ENCODE data around the gene NRXN3. TPM values are rescaled to one million over a fixed set of nuclear protein-coding genes. Genes with fewer than 3 reads are reported as not detected.

The NRXN3 gene
- total RNA-seq, 1 donor from 2014 or later: 18.0 TPM

DNA sequence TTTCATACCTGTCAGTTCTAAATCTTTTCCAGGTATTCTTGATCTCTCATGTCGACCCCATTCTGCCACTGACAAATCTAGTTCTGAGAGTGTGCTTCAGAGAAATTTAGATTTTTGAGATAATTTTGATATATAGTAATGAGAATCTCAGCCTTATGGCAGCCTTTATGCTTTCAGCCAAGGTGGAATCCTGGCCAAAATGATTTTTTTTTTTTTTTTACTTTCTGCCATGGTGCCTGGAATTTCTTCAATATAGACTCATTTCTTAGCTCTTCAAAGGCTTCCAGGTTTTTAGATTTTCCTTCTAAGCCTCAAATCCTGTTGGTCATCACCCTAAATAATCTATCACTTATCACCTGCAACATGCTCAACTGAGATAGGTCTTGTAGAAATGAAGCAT is 926.6 kb downstream of the NRXN3 start:
- Histone ChIP-seq H3K4me1 (ENCODE audit: insufficient read depth, low read length) (no peaks in the 10 kb centered on the region), H3K79me2 (ENCODE audit: insufficient read depth, low read length) (no peaks in the 10 kb centered on the region), H3K27ac (ENCODE audit: low read depth, low read length) (no peak overlapping the region), H3K9me3 (ENCODE audit: insufficient read depth, low read depth, low read length) (no peaks in the 10 kb centered on the region), H4K20me1 (ENCODE audit: insufficient read depth, low read length) (no peaks in the 10 kb centered on the region), H3K4me2 (ENCODE audit: low read length) (no peak overlapping the region), H3K36me3 (ENCODE audit: insufficient read depth, low read length) (no peaks in the 10 kb centered on the region), H2AFZ (ENCODE audit: low read depth, low read length) (no peak overlapping the region), H3K9ac (ENCODE audit: low read length) (no peak overlapping the region), H3K27me3 (ENCODE audit: insufficient read depth, low read length) (no peaks in the 10 kb centered on the region), H3K4me3 (ENCODE audit: insufficient read depth, low read depth, low read length) (no peak overlapping the region)
- Mint-ChIP-seq H3K4me3 (ENCODE audit: unreplicated experiment) (no peak overlapping the region), H3K27ac (ENCODE audit: unreplicated experiment) (no peak overlapping the region), H3K9me3 (ENCODE audit: unreplicated experiment) (no peaks in the 10 kb centered on the region), H3K36me3 (ENCODE audit: low read depth, unreplicated experiment) (no peaks in the 10 kb centered on the region), H3K4me1 (ENCODE audit: low read depth, unreplicated experiment) (peaks cover 12% of the 10 kb centered on the region), H3K27me3 (ENCODE audit: low read depth, unreplicated experiment) (no peaks in the 10 kb centered on the region)
- DNase-seq (ENCODE audit: low read depth): no peak
- TF ChIP-seq, protein P1, sequence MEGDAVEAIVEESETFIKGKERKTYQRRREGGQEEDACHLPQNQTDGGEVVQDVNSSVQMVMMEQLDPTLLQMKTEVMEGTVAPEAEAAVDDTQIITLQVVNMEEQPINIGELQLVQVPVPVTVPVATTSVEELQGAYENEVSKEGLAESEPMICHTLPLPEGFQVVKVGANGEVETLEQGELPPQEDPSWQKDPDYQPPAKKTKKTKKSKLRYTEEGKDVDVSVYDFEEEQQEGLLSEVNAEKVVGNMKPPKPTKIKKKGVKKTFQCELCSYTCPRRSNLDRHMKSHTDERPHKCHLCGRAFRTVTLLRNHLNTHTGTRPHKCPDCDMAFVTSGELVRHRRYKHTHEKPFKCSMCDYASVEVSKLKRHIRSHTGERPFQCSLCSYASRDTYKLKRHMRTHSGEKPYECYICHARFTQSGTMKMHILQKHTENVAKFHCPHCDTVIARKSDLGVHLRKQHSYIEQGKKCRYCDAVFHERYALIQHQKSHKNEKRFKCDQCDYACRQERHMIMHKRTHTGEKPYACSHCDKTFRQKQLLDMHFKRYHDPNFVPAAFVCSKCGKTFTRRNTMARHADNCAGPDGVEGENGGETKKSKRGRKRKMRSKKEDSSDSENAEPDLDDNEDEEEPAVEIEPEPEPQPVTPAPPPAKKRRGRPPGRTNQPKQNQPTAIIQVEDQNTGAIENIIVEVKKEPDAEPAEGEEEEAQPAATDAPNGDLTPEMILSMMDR (IDR thresholded peaks at IDR 0.05; ENCODE audit: insufficient read depth, low read depth, low read length): no peak
- TF ChIP-seq EZH2 (IDR thresholded peaks at IDR 0.05; ENCODE audit: insufficient read depth, low read length): no peak
- FAIRE-seq: no peak

DNA sequence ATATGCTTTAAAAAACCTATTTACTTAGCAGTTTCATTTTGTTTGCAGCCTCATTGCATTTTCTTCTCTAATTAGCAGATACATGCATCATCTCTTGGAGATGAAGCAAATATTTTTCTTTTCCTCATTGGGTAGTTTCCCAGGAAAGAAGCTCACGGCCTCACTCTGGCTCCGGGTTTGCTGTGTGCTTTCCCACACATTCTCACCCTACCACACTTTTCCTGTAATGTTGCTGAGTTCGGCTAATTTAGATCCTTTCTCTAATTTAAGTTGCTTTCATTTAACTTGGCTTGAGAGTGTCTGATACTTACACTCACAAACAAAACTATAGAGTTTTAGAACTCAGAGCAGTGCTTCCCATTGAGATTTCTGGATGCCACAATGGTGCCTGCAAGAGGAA is 928.2 kb downstream of the NRXN3 start:
- H3K79me2 ChIP-seq (ENCODE audit: insufficient read depth, low read length): no peaks in the 10 kb centered on the region
- H3K4me2 ChIP-seq (ENCODE audit: low read length): no peak overlapping the region
- Mint-ChIP-seq H3K9me3 (ENCODE audit: unreplicated experiment) (no peaks in the 10 kb centered on the region), H3K27me3 (ENCODE audit: low read depth, unreplicated experiment) (no peaks in the 10 kb centered on the region), H3K4me1 (ENCODE audit: low read depth, unreplicated experiment) (peaks cover 12% of the 10 kb centered on the region), H3K4me3 (ENCODE audit: unreplicated experiment) (no peak overlapping the region), H3K36me3 (ENCODE audit: low read depth, unreplicated experiment) (no peaks in the 10 kb centered on the region), H3K27ac (ENCODE audit: unreplicated experiment) (peak overlapping the region; percentile 41)
- no peak for DNase-seq (ENCODE audit: low read depth)
- H3K27ac ChIP-seq (ENCODE audit: low read depth, low read length): no peak overlapping the region
- no peaks in the 10 kb centered on the region for H4K20me1 ChIP-seq (ENCODE audit: insufficient read depth, low read length)
- no peaks in the 10 kb centered on the region for H3K9me3 ChIP-seq (ENCODE audit: insufficient read depth, low read depth, low read length)
- no peak overlapping the region for H2AFZ ChIP-seq (ENCODE audit: low read depth, low read length)
- H3K36me3 ChIP-seq (ENCODE audit: insufficient read depth, low read length): no peaks in the 10 kb centered on the region
- H3K27me3 ChIP-seq (ENCODE audit: insufficient read depth, low read length): no peaks in the 10 kb centered on the region
- H3K4me3 ChIP-seq (ENCODE audit: insufficient read depth, low read depth, low read length): no peak overlapping the region
- FAIRE-seq: no peak
- H3K9ac ChIP-seq (ENCODE audit: low read length): no peak overlapping the region
- no peaks in the 10 kb centered on the region for H3K4me1 ChIP-seq (ENCODE audit: insufficient read depth, low read length)
- no peak for TF ChIP-seq EZH2 (IDR thresholded peaks at IDR 0.05; ENCODE audit: insufficient read depth, low read length)
- TF ChIP-seq, protein P1 (IDR thresholded peaks at IDR 0.05; ENCODE audit: insufficient read depth, low read depth, low read length): no peak

DNA sequence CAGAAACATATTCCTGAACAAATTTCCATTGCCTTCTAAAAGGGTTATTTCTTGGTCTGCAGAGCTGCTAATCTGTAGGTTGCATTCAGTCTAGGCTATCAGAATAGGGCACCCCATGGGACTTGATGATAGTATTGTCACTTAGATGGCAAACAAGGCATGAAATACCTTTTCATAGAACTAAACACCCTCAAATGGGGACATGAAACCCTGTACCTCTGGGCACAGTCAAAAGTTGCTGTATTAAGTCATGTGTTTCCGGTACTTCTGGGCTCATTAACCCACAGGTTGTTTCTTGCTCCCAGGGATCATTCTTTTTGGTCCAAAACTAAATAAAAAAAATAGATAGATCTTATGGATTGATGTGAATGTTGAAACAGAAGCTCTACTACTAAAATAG is 930.4 kb downstream of the NRXN3 start:
- no peaks in the 10 kb centered on the region for H4K20me1 ChIP-seq (ENCODE audit: insufficient read depth, low read length)
- H3K27me3 Mint-ChIP-seq (ENCODE audit: low read depth, unreplicated experiment): no peaks in the 10 kb centered on the region
- H3K9me3 Mint-ChIP-seq (ENCODE audit: unreplicated experiment): no peaks in the 10 kb centered on the region
- H3K79me2 ChIP-seq (ENCODE audit: insufficient read depth, low read length): no peaks in the 10 kb centered on the region
- H3K27ac Mint-ChIP-seq (ENCODE audit: unreplicated experiment): no peak overlapping the region
- H3K9me3 ChIP-seq (ENCODE audit: insufficient read depth, low read depth, low read length): no peaks in the 10 kb centered on the region
- DNase-seq (ENCODE audit: low read depth): no peak
- no peaks in the 10 kb centered on the region for H3K27me3 ChIP-seq (ENCODE audit: insufficient read depth, low read length)
- no peaks in the 10 kb centered on the region for H3K4me1 ChIP-seq (ENCODE audit: insufficient read depth, low read length)
- no peak overlapping the region for H3K4me2 ChIP-seq (ENCODE audit: low read length)
- no peak overlapping the region for H3K27ac ChIP-seq (ENCODE audit: low read depth, low read length)
- no peak for FAIRE-seq
- H3K36me3 Mint-ChIP-seq (ENCODE audit: low read depth, unreplicated experiment): no peaks in the 10 kb centered on the region
- peaks cover 10% of the 10 kb centered on the region for H3K4me1 Mint-ChIP-seq (ENCODE audit: low read depth, unreplicated experiment)
- H3K4me3 ChIP-seq (ENCODE audit: insufficient read depth, low read depth, low read length): no peak overlapping the region
- H3K36me3 ChIP-seq (ENCODE audit: insufficient read depth, low read length): no peaks in the 10 kb centered on the region
- H2AFZ ChIP-seq (ENCODE audit: low read depth, low read length): no peak overlapping the region
- no peak overlapping the region for H3K4me3 Mint-ChIP-seq (ENCODE audit: unreplicated experiment)
- no peak overlapping the region for H3K9ac ChIP-seq (ENCODE audit: low read length)
- no peak for TF ChIP-seq EZH2 (IDR thresholded peaks at IDR 0.05; ENCODE audit: insufficient read depth, low read length)
- TF ChIP-seq, protein P1 (IDR thresholded peaks at IDR 0.05; ENCODE audit: insufficient read depth, low read depth, low read length): no peak

Measured in astrocyte (in vitro differentiated cells and primary cell).